Measurements from ENCODE around the gene ST6GALNAC3. TPM values are rescaled to one million over a fixed set of nuclear protein-coding genes. Genes with fewer than 3 reads are reported as not detected.

Gene ST6GALNAC3
- total RNA-seq, 4 donors from 2014 or later = 9.7 to 34.0 (median 14.1) TPM

- no peak for DNase-seq (ENCODE audit: low spot score)
- ATAC-seq (ENCODE audit: low FRiP score) = no peak
- TF ChIP-seq CTCF (IDR thresholded peaks at IDR 0.05) = no peak
These were observed 551.5 kb downstream of the ST6GALNAC3 start for GRCh38 chr1:76625886-76626678.

DNA sequence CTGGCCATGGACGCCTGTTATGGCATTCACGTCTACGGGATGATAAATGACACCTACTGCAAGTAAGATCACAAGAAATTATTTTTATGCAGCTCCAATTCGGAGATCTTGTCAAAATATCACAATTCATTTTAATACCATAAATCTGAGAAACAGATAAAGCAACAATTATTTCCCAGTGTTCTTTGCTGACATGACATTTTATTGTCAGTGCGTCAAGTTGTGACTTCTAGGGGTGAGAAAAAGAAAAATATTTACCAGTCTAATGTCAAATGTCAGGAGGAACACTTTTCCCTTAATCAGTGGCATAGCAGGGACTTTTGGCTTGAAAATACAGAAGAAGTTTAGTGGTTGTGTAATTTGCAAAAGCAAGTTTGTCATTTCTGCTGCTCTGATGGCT, 553.0 kb downstream of the ST6GALNAC3 start:
- no peak for TF ChIP-seq CTCF (IDR thresholded peaks at IDR 0.05)
- DNase-seq (ENCODE audit: low spot score) (no peak), ATAC-seq (ENCODE audit: low FRiP score) (no peak)

- TF ChIP-seq CTCF (IDR thresholded peaks at IDR 0.05) = no peak
- ATAC-seq (ENCODE audit: low FRiP score) = no peak
These were observed 553.4 kb downstream of the ST6GALNAC3 start for GRCh38 chr1:76627901-76628300.

DNA sequence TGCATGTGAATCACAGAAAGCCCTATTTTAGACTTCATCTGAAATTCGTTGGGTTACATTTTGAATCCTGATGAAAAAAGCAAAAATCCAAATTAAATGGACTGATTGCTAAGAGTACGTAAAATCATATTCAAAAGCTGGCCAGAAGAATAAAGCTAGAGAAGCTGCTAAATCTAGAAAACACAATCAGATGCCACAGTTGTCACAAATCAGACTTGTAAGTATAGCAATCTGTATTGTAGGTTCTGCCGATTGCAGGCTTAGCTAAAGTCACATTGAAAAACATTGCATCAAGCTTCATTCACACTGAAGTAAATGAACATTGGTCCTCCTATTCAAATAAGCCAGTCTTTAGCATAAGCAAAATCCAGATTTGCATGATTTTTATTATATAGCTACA, 557.6 kb downstream of the ST6GALNAC3 start:
- TF ChIP-seq CTCF (IDR thresholded peaks at IDR 0.05) = no peak
- no peak for DNase-seq (ENCODE audit: low spot score)
- no peak for ATAC-seq (ENCODE audit: low FRiP score)

More at GRCh38 chr1:76627901-76628300, 553.4 kb downstream of the ST6GALNAC3 start:
- no peak for DNase-seq (ENCODE audit: low spot score)

GRCh38 chr1:76635784-76636183, 561.2 kb downstream of the ST6GALNAC3 start:
- DNase-seq (ENCODE audit: low spot score) (no peak), ATAC-seq (ENCODE audit: low FRiP score) (no peak)
- no peak for TF ChIP-seq CTCF (IDR thresholded peaks at IDR 0.05)

- no peak for TF ChIP-seq CTCF (IDR thresholded peaks at IDR 0.05)
- no peak for ATAC-seq (ENCODE audit: low FRiP score)
These were observed 564.6 kb downstream of the ST6GALNAC3 start for GRCh38 chr1:76639181-76639580.

DNA sequence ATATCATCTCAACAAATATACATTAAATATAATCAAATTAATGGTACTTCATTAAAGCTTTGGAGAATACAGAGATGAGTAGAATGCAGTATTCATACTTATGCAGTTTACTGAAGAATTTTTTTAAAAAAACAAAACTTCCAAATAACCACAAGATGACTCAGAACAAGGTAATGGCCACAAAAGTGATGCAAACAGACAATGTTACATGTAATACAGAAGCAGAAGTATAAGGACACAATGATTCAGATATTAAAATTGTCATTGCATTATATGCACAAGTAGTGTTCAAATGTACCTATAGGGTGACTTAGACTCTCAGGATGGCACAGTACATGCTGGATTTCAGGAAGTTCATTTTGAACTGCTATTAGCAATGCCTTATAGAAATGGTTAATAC, 565.5 kb downstream of the ST6GALNAC3 start:
- no peak for ATAC-seq (ENCODE audit: low FRiP score)
- no peak for TF ChIP-seq CTCF (IDR thresholded peaks at IDR 0.05)
- DNase-seq (ENCODE audit: low spot score) = no peak

More at GRCh38 chr1:76639181-76639580, 564.6 kb downstream of the ST6GALNAC3 start:
- no peak for DNase-seq (ENCODE audit: low spot score)

Data from omental fat pad (tissue), 4 donors.